ENCODE measurements around the gene EEIG1. TPM values are rescaled to one million over a fixed set of nuclear protein-coding genes. Genes with fewer than 3 reads are reported as not detected.

The EEIG1 gene
- total and polyA plus RNA-seq, 2 donors (not counting 1 experiment from before 2014, with no cell fraction given), result 57.2 to 245 TPM

GRCh38 chr9:127953768-127954505, 26.9 kb downstream of the EEIG1 start:
- Histone ChIP-seq H3K79me2 (ENCODE audit: control insufficient read depth, insufficient read depth, low read length) (peaks cover 93% of the 10 kb centered on the region), H3K9ac (ENCODE audit: low read length) (no peak overlapping the region), H3K4me3 (ENCODE audit: control extremely low read depth in 1 of 5, extremely low read depth in 1 of 5, insufficient read depth in 1 of 5, low read depth in 2 of 5, low read length in 4 of 5) (no peak overlapping the region), H3K27ac (ENCODE audit: low read length in 2 of 2) (peak overlapping the region in 1 of 2 donors; percentile 9), H3K4me2 (replicated peaks; ENCODE audit: low read depth, low read length, poor library complexity, severe bottlenecking) (no peak overlapping the region), H3K4me1 (ENCODE audit: control insufficient read depth in 2 of 2, insufficient read depth in 2 of 2, low read length in 2 of 2) (peaks cover 8 to 27% of the 10 kb centered on the region in 2 donors), H3K9me3 (ENCODE audit: control extremely low read depth in 1 of 3, control insufficient read depth in 2 of 3, insufficient read depth in 1 of 3, low read length in 2 of 3) (no peaks in the 10 kb centered on the region), H3K36me3 (replicated peaks in 1 of 2; ENCODE audit: control extremely low read depth in 1 of 2, control insufficient read depth in 1 of 2, extremely low read depth in 1 of 2, insufficient read depth in 2 of 2, low read length in 1 of 2) (peaks cover 0 to 23% of the 10 kb centered on the region in 2 experiments), H3K27me3 (replicated peaks in 1 of 4; ENCODE audit: control extremely low read depth in 1 of 4, control insufficient read depth in 3 of 4, insufficient read depth in 4 of 4, low read length in 3 of 4) (no peaks in the 10 kb centered on the region), H4K20me1 (ENCODE audit: control insufficient read depth, insufficient read depth, low read length, poor library complexity, severe bottlenecking) (peaks cover 89% of the 10 kb centered on the region), H2AFZ (ENCODE audit: insufficient read depth, low read depth, low read length, poor library complexity, severe bottlenecking) (no peak overlapping the region)
- peaks cover 41% of the 10 kb centered on the region for H3K4me1 Mint-ChIP-seq
- ChIA-PET POLR2A (interaction anchor here (0.7 to 1.1 kb wide), 2 partner anchors 24 to 79 kb away, joined by 3 read pairs; no protein-coding TSS in a partner anchor), CTCF (interaction anchor here (0.9 to 12.8 kb wide), 10 partner anchors 10 to 164 kb away, joined by 3 to 251 read pairs (median 16); partner anchors contain the start of gene EEIG1)
- H3K9me3 Mint-ChIP-seq (ENCODE audit: insufficient read depth), result no peaks in the 10 kb centered on the region
- H3K27me3 Mint-ChIP-seq, result no peaks in the 10 kb centered on the region
- TF ChIP-seq CTCF (IDR thresholded peaks at IDR 0.05) (no peak), EZH2 (IDR thresholded peaks at IDR 0.05; ENCODE audit: borderline replicate concordance, insufficient read depth, low read depth, low read length, poor library complexity, severe bottlenecking) (no peak)
- intact Hi-C loops (cut with micrococcal nuclease), result loop anchor here (2.0 kb wide), 1 partner anchor 17 kb away; no protein-coding TSS in a partner anchor
- H3K4me3 Mint-ChIP-seq, result no peak overlapping the region
- H3K27ac Mint-ChIP-seq, result peak overlapping the region; percentile 50
- ATAC-seq (ENCODE audit: low read depth), result no peak
- WGBS (ENCODE audit: insufficient coverage), result 90% methylated on average over 14 of the region's 17 CpGs
- no peak for DNase-seq

GRCh38 chr9:127953154-127953553, 27.6 kb downstream of the EEIG1 start:
- no peaks in the 10 kb centered on the region for H3K27me3 ChIP-seq (replicated peaks in 1 of 4; ENCODE audit: control extremely low read depth in 1 of 4, control insufficient read depth in 3 of 4, insufficient read depth in 4 of 4, low read length in 3 of 4)
- H3K4me2 ChIP-seq (replicated peaks; ENCODE audit: low read depth, low read length, poor library complexity, severe bottlenecking), result no peak overlapping the region
- H4K20me1 ChIP-seq (ENCODE audit: control insufficient read depth, insufficient read depth, low read length, poor library complexity, severe bottlenecking), result peaks cover 96% of the 10 kb centered on the region
- no peak overlapping the region for H2AFZ ChIP-seq (ENCODE audit: insufficient read depth, low read depth, low read length, poor library complexity, severe bottlenecking)
- POLR2A ChIA-PET, result no interaction called here
- no peak for TF ChIP-seq CTCF (IDR thresholded peaks at IDR 0.05)
- no peak for TF ChIP-seq EZH2 (IDR thresholded peaks at IDR 0.05; ENCODE audit: borderline replicate concordance, insufficient read depth, low read depth, low read length, poor library complexity, severe bottlenecking)
- H3K27ac ChIP-seq (ENCODE audit: low read length in 2 of 2), result peak overlapping the region in 1 of 2 donors; percentile 12
- CTCF ChIA-PET, result interaction anchor here (1.4 to 12.8 kb wide), 6 partner anchors 10 to 165 kb away, joined by 3 to 251 read pairs (median 21); partner anchors contain the start of genes EEIG1 and NAIF1
- peaks cover 8 to 27% of the 10 kb centered on the region in 2 donors for H3K4me1 ChIP-seq (ENCODE audit: control insufficient read depth in 2 of 2, insufficient read depth in 2 of 2, low read length in 2 of 2)
- Mint-ChIP-seq H3K4me1 (peaks cover 37% of the 10 kb centered on the region), H3K4me3 (no peak overlapping the region), H3K27ac (peak overlapping the region; percentile 50), H3K27me3 (no peaks in the 10 kb centered on the region), H3K9me3 (ENCODE audit: insufficient read depth) (no peaks in the 10 kb centered on the region)
- WGBS (ENCODE audit: insufficient coverage), result no CpG with 5 or more reads among the region's 1 CpG
- no peak overlapping the region for H3K9ac ChIP-seq (ENCODE audit: low read length)
- H3K36me3 ChIP-seq (replicated peaks in 1 of 2; ENCODE audit: control extremely low read depth in 1 of 2, control insufficient read depth in 1 of 2, extremely low read depth in 1 of 2, insufficient read depth in 2 of 2, low read length in 1 of 2), result peaks cover 0 to 29% of the 10 kb centered on the region in 2 experiments
- intact Hi-C loops (cut with micrococcal nuclease), result no loop called here
- H3K9me3 ChIP-seq (ENCODE audit: control extremely low read depth in 1 of 3, control insufficient read depth in 2 of 3, insufficient read depth in 1 of 3, low read length in 2 of 3), result no peaks in the 10 kb centered on the region
- H3K79me2 ChIP-seq (ENCODE audit: control insufficient read depth, insufficient read depth, low read length), result peaks cover 91% of the 10 kb centered on the region
- no peak for DNase-seq
- no peak for ATAC-seq (ENCODE audit: low read depth)
- H3K4me3 ChIP-seq (ENCODE audit: control extremely low read depth in 1 of 5, extremely low read depth in 1 of 5, insufficient read depth in 1 of 5, low read depth in 2 of 5, low read length in 4 of 5), result no peak overlapping the region

Data from B cell (primary cell).